ENCODE data around the gene AP2B1.

GRCh38 chr17:35705230-35705629, 118.1 kb downstream of the AP2B1 start:
- TF ChIP-seq CTCF (IDR thresholded peaks at IDR 0.05) (no peak), POLR2A (IDR thresholded peaks at IDR 0.05) (no peak)

All from esophagus squamous epithelium (tissue), 4 donors.